MM.1S (cell line): ENCODE results near the gene CST2.

Source experiments
- DNase-seq: peaks from one replicate; pipeline ENCODE4 v3.0.0-alpha.2; 2015
- H2AFZ ChIP-seq: fragments of 300-600 bp; sonication (generic); 2 replicates; pipeline ENCODE4 v1.6.0; 2016; ENCODE audit warnings: antibody characterized with exemption, low read length
- H3F3A ChIP-seq: fragments of 300-600 bp; sonication (generic); 2 replicates; pipeline ENCODE4 v1.6.1; 2016; ENCODE audit warnings: mild to moderate bottlenecking, antibody characterized with exemption, low read length, moderate library complexity, mixed read lengths; ENCODE audit not compliant: insufficient read depth
- H3K27ac ChIP-seq: fragments of 300-600 bp; sonication (generic); 2 replicates; pipeline ENCODE4 v1.5.1; 2016; ENCODE audit warnings: mild to moderate bottlenecking, low read length
- H3K27me3 ChIP-seq: fragments of 300-600 bp; sonication (generic); replicated peaks from 2 replicates; pipeline ENCODE4 v1.6.0; 2016; ENCODE audit warnings: low read length; ENCODE audit not compliant: insufficient read depth
- H3K36me3 ChIP-seq: fragments of 300-600 bp; sonication (generic); replicated peaks from 2 replicates; pipeline ENCODE4 v1.6.1; 2016; ENCODE audit warnings: mild to moderate bottlenecking, low read length, mixed read lengths; ENCODE audit not compliant: insufficient read depth
- H3K4me1 ChIP-seq: fragments of 300-600 bp; sonication (generic); 2 replicates; pipeline ENCODE4 v1.6.1; 2016; ENCODE audit warnings: low read length, mixed read lengths
- H3K4me2 ChIP-seq: fragments of 300-600 bp; sonication (generic); 2 replicates; pipeline ENCODE4 v1.6.0; 2016; ENCODE audit warnings: low read depth, low read length
- H3K4me3 ChIP-seq: fragments of 300-600 bp; sonication (generic); 2 replicates; pipeline ENCODE4 v1.5.1; 2016; ENCODE audit warnings: low read length, mixed read lengths
- H3K79me2 ChIP-seq: fragments of 300-600 bp; sonication (generic); 2 replicates; pipeline ENCODE4 v1.6.1; 2016; ENCODE audit warnings: mixed run types, low read length, mixed read lengths
- H3K9ac ChIP-seq: fragments of 300-600 bp; sonication (generic); 2 replicates; pipeline ENCODE4 v1.6.1; 2016; ENCODE audit warnings: low read length, mixed read lengths
- H3K9me2 ChIP-seq: fragments of 300-600 bp; sonication (generic); replicated peaks from 2 replicates; pipeline ENCODE4 v1.6.1; 2016; ENCODE audit warnings: mild to moderate bottlenecking, low read length, mixed read lengths; ENCODE audit not compliant: insufficient read depth
- H3K9me3 ChIP-seq: fragments of 300-600 bp; sonication (generic); replicated peaks from 2 replicates; pipeline ENCODE4 v1.6.1; 2016; ENCODE audit warnings: mild to moderate bottlenecking, low read length, mixed read lengths; ENCODE audit not compliant: insufficient read depth
- H4K20me1 ChIP-seq: fragments of 300-600 bp; sonication (generic); 2 replicates; pipeline ENCODE4 v1.6.1; 2016; ENCODE audit warnings: mild to moderate bottlenecking, low read length, moderate library complexity, mixed read lengths; ENCODE audit not compliant: insufficient read depth
- CTCF ChIP-seq: fragments of 300-600 bp; sonication (generic); IDR thresholded peaks from 2 replicates; pipeline ENCODE4 v1.5.1; 2016; ENCODE audit warnings: antibody characterized with exemption, low read length, mixed read lengths
- EZH2 ChIP-seq: fragments of 300-600 bp; sonication (generic); optimal IDR thresholded peaks from 2 replicates; pipeline ENCODE3; 2017; ENCODE audit warnings: low read depth, mild to moderate bottlenecking, antibody characterized with exemption, low read length, mixed read lengths
- EZH2phosphoT487 ChIP-seq: fragments of 300-600 bp; sonication (generic); IDR thresholded peaks from 2 replicates; pipeline ENCODE4 v1.6.1; 2018; ENCODE audit warnings: antibody characterized with exemption, low read length

Gene CST2

GRCh38 chr20:23857962-23858595 lies 31.6 kb upstream of the CST2 start:
- Histone ChIP-seq H3K79me2 (no peaks in the 10 kb centered on the region), H4K20me1 (no peaks in the 10 kb centered on the region), H3K27me3 (no peaks in the 10 kb centered on the region), H3K4me2 (no peak overlapping the region), H2AFZ (no peak overlapping the region), H3K9ac (no peak overlapping the region), H3K36me3 (no peaks in the 10 kb centered on the region), H3K4me1 (no peaks in the 10 kb centered on the region), H3K4me3 (no peak overlapping the region), H3F3A (no peaks in the 10 kb centered on the region), H3K9me3 (no peaks in the 10 kb centered on the region), H3K9me2 (no peaks in the 10 kb centered on the region), H3K27ac (no peak overlapping the region)
- no peak for DNase-seq
- TF ChIP-seq EZH2: no peak
- TF ChIP-seq EZH2phosphoT487: no peak
- no peak for TF ChIP-seq CTCF

- Histone ChIP-seq H3F3A (no peaks in the 10 kb centered on the region), H3K9ac (no peak overlapping the region), H3K79me2 (no peaks in the 10 kb centered on the region), H3K27me3 (no peaks in the 10 kb centered on the region), H3K4me2 (no peak overlapping the region), H2AFZ (no peak overlapping the region), H3K4me1 (no peaks in the 10 kb centered on the region), H3K9me2 (no peaks in the 10 kb centered on the region), H3K36me3 (no peaks in the 10 kb centered on the region), H4K20me1 (no peaks in the 10 kb centered on the region), H3K9me3 (no peaks in the 10 kb centered on the region), H3K27ac (no peak overlapping the region), H3K4me3 (no peak overlapping the region)
- no peak for DNase-seq
- TF ChIP-seq EZH2: no peak
- TF ChIP-seq CTCF: no peak
- no peak for TF ChIP-seq EZH2phosphoT487
Observed at GRCh38 chr20:23856736-23857135, 30.2 kb upstream of the CST2 start.

- Histone ChIP-seq H3K4me1 (no peaks in the 10 kb centered on the region), H2AFZ (no peak overlapping the region), H3K36me3 (no peaks in the 10 kb centered on the region), H3K79me2 (no peaks in the 10 kb centered on the region), H3K4me3 (no peak overlapping the region), H3K9me3 (no peaks in the 10 kb centered on the region), H3K27me3 (no peaks in the 10 kb centered on the region), H3K9ac (no peak overlapping the region), H3K27ac (no peak overlapping the region), H3K4me2 (no peak overlapping the region), H4K20me1 (no peaks in the 10 kb centered on the region), H3K9me2 (no peaks in the 10 kb centered on the region), H3F3A (no peaks in the 10 kb centered on the region)
- no peak for TF ChIP-seq EZH2
- TF ChIP-seq CTCF: no peak
- no peak for TF ChIP-seq EZH2phosphoT487
- no peak for DNase-seq
Observed at GRCh38 chr20:23856226-23856625, 29.7 kb upstream of the CST2 start.
